ENCODE results near the gene SZT2.
A peak's percentile ranks its signal among the peaks of the same experiment; 100 is the strongest.

Gene SZT2

GRCh38 chr1:43423672-43424550 lies 34.2 kb downstream of the SZT2 start:
- DNase-seq (ENCODE audit: low read depth) = no peak

DNA sequence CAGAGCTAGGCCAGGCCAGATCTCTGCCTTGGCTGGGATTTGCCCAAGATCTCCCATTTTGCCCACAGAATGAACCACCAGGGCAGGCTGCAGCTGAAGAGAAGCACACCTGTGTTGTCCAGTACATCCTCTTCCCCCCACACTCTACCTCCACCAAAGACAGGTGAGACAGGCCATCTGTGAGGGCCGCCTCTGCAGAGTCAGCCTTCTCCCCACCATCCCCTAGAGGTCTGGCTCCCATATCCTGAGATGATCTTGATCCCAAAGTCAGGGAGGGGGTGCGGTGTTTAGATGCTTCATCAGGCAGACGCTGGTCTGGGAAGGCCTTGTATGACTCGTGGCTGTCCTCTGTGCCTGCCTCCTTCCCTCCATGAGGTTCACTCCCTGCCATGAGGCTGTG lies 35.3 kb downstream of the SZT2 start:
- DNase-seq (ENCODE audit: low read depth) = no peak

- DNase-seq (ENCODE audit: low read depth) = no peak
Observed at GRCh38 chr1:43426221-43426620, 36.5 kb downstream of the SZT2 start.

DNA sequence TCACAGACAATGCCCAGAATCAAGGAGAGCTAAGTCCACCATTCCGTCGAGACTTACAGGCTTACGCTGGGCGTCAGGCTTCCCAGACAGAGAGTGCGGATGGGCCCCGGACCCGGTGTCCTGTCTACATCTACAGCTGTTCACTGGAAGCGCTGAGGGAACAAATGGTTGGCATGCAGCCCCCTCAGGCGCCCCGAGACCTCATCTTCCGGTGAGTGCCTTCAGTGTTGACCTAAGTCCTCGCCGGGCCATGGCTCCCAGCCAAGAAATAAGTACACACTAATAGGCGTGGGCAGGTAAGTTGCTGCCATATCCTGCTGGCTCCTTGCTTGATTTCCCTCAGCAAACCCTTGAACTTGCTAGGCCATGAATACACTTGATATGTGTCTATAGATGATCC lies 37.8 kb downstream of the SZT2 start:
- DNase-seq (ENCODE audit: low read depth) = no peak

DNA sequence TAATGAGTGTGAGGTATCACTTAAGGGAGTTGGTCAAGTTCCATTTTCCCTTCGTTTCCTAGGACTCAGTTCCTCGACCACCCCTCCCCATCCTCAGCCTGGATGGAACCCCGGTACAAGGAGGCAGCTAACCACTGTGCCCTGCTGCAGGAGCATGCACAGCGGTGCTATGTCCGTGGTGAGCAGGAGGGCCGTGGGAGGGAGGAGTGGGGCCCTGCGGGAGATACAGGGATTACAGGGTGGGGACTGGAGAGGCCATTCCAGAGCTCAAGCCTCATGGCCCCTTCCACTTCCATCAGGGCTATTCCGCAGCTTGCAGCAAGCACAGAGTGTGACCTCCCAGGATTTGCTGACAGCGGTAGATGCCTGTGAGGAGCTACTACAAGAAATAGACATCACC lies 38.2 kb downstream of the SZT2 start:
- no peak for DNase-seq (ENCODE audit: low read depth)

DNA sequence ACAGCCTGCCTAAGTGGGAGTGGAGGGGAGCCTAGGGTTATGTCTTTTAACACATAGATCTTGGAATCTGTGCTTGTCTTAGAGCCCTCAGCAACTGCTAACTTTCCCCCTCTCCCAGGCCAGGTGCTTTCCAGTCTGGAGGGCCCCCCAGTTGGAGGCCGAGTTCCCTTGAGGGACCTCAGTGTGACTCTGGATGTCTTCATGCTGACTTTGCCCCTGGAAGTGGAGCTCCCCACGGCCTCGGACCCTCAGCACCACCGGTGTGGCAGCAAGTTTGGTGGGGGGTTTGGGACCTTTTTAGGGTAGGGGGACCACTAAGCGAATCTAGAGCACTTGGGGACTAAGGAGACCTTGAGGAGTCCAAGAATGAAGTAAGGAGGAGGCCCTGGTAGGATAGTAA lies 41.1 kb downstream of the SZT2 start:
- DNase-seq (ENCODE audit: low read depth) = no peak

GRCh38 chr1:43431676-43432075 lies 42.0 kb downstream of the SZT2 start:
- no peak for DNase-seq (ENCODE audit: low read depth)

DNA sequence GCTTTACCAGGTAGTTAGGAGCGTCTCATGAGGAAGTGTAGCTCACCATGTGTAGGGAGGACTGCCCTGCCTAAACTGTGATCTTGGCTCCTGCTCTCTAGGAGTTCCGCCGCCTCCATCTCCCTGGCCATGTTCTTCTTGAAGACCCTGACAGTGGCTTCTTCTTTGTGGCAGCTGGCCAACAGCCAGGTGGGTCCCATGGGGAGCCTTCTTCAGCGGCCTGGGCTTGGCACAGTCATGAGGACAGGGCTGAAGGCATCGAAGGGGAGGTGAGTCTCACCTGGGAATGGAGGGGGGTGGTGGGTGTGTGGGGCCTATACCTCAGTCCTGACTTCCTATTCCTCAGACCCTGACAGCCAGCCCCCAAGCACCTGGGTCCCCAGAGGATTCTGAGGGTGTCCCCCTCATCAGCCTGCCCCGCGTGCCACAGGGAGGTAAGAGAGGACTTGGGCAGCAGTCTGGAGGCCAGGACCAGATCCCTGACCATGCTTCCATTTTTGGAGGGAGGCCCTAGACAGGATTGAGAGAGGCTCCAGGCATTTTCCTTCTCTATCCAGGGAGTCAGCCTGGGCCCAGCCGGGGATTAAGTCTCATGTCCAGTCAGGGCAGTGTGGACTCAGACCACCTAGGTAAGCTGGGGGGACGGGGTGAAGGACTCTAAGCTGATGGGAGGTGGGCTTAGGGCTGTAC lies 42.6 kb downstream of the SZT2 start:
- DNase-seq (ENCODE audit: low read depth) = no peak

GRCh38 chr1:43432907-43433306 lies 43.2 kb downstream of the SZT2 start:
- no peak for DNase-seq (ENCODE audit: low read depth)

GRCh38 chr1:43434256-43434655 lies 44.6 kb downstream of the SZT2 start:
- DNase-seq (ENCODE audit: low read depth) = no peak

DNA sequence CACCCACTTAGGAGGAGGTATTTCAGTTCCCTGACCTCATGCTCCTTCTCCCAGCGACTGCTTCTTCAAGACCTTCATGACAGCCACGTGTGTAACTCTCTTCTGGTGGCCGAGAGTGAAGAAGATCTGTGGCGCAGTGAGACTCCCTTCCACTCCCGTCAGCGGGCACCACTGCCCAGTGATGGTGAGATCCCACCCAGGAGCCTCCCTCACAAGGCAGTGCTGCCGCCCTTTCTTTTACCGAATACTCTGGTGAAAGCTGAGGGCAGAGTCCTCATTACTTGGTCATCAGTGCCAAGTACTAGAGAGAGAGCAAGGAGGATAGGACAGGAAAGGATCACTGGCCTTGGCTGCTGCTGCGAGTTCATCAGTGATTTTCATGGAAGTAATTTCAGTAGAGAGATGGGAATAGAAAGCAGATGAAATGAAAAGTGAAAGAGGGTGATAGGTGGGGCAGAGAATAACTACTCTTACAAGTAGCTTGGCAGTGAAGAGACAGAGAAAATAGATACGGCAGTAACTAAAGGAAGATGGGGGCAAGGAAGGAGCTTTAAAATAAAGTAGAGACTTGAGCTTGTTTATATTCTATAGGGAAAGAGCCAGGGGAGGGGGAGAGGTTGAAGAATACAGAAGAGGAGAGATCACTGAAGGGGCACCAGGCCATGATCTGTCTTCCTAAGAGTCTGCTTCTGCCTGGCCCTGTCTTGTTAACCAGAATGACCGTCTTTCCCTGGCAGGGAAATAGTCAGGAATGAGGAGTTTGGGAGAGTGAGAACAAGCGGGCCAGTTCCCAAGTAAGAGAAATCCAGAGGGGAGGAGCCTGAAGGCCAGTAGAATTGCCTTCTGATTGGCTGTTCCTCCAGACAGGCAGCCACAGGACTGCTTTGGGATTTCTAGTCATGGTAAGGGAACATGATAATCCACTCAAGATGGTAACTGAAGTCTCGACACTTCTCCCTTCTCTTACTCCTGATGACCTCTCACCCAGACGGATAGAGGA lies 45.7 kb downstream of the SZT2 start:
- peak; percentile 54 for DNase-seq (ENCODE audit: low read depth)

DNA sequence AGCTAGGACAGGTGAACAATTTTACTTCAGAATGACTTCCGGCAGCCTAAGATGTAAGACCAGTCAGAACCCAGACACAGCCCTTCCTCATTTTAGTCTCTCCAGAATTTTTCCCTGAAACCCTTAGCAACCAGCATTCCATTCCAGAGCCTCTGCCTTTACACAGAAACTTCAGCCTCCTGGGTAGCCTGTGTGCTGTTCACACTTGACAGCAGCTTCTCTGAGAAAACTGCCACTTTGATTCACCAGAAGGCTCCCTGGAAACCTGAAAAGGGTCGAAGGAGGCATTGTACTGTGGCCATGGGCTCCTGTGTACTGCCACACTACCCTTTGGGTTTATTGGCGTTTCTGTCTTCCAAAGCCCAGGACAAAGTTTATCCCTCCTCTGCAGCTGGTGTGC lies 46.7 kb downstream of the SZT2 start:
- DNase-seq (ENCODE audit: low read depth) = no peak

GRCh38 chr1:43437031-43437973 lies 47.6 kb downstream of the SZT2 start:
- no peak for DNase-seq (ENCODE audit: low read depth)

DNA sequence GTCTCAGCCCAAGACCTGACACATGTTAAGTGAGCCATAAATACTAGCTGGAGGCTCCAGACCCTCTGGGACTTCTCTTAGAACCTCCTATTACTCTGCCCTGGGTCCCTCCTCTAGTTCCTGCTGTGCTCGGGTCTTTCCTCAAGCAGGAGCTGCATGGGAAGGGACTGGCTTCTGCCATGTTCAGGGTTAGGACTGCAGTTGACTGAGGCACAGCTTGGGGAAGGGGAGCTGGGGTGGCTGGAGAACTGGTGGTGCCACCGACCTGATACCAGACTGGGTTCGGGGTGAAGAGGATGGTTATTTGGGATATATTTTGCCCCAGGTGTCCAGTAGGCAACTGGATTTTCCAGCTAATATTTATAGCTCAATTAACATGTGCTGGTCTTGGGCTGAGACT lies 48.3 kb downstream of the SZT2 start:
- DNase-seq (ENCODE audit: low read depth) = no peak

- no peak for DNase-seq (ENCODE audit: low read depth)
Observed at GRCh38 chr1:43438576-43438952, 48.9 kb downstream of the SZT2 start.

DNA sequence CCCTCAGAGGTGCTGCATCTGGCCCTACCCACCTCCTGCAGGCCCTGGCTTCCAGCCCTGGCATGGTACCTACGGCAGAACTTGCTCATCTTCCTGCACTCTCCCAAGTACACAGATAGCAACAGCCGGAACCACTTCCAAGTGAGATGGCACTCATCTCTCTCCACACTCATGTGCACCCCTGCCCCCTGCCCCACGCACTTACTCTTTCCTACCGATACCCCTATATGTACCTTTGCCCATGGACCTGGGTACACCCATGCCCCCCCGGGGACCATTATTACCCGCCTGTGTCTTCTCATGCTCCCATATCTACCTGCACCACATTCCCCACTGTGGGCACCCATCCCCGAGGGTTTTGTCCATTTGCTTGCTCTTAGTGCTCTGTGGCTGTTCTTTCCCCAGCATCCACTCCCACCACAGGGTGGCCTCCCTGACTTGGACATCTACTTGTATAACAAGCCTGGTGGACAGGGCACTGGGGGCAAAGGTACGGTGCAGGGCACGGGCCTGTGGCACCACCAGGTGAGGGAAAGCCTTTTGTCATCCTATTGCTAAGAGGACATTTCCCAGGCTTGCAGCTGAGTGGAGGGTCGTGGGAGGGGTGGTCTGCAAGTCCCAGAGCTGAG lies 49.4 kb downstream of the SZT2 start:
- no peak for DNase-seq (ENCODE audit: low read depth)

GRCh38 chr1:43439781-43440180 lies 50.1 kb downstream of the SZT2 start:
- no peak for DNase-seq (ENCODE audit: low read depth)

DNA sequence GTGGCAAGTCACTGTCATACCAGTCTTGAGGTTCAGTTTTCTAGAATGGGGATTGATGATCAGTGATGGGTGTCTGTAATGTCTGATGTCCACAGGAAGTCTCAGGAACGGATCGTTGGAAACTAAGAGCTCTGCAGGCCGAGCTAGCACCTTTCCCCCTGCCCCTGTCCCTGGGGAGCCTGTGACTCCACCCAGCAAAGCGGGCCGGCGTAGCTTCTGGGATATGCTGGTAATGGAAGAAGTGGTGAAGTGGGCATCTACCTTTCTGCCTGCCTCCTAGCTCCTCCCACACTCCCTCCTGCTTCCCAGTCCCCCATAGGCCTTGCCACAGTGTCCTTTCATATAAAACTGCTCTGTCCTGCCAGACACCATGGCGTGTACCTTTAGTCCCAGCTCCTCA lies 50.7 kb downstream of the SZT2 start:
- no peak for DNase-seq (ENCODE audit: low read depth)

DNA sequence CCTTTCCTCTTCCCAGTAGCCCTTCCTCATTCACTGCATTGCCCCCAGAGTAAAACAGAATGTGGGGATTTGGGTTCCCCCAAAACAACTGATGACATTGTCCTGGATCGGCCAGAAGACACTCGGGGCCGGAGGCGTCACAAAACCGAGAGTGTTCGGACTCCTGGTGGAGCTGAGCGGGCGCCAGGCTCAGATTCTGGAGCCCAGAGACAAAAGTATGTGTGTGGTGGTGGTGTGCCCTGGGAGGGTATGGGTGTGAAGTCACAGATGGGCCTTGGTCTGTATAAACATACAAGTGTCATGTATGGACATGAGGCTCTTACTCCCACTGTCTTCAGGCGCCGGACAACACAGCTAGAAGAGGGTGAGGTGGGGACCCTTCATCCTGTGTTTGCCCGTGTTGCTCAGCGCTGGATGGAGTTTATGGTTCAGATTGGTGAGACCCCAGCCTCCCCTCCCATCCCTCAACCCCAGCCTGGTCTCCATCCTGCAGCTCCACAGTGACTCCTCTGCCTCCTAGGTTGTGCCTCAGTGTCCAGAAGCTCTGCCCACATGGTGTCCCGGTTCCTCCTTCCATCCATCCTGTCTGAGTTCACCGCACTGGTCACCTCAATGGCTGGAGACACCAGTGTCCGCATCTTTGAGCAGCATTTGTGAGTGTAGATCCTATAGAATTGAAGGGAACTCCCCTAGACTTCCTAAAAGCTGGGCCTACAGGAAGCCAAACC lies 51.6 kb downstream of the SZT2 start:
- no peak for DNase-seq (ENCODE audit: low read depth)
